Measurements from ENCODE around the gene CCDC97. TPM values are rescaled to one million over a fixed set of nuclear protein-coding genes. Genes with fewer than 3 reads are reported as not detected.

Gene CCDC97
- polyA plus RNA-seq, 1 donor from 2014 or later = 4.9 TPM

DNA sequence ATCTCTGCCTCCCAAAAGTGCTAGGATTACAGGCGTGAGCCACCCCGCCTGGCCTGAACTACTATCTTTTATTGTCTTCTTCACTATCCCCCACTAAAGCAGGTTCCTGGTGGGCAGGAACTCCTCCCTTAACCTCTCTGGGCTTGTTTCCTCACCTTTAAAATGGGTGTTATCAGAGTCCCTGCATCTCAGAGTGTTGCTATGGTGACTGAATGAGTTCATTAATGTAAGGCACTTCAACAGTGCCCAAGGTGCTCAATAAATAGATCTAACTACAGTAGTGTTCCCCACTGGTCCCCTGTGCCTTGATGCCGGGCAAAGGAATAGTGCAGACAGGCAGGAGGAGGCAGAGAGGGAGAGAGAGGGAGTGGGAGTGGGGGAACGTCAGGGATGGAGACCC lies 20.5 kb downstream of the CCDC97 start:
- Histone ChIP-seq H3K4me3 (ENCODE audit: low read length) (no peak overlapping the region), H3K79me2 (replicated peaks; ENCODE audit: insufficient read depth, low read length) (no peaks in the 10 kb centered on the region), H3K27ac (ENCODE audit: low read length) (no peak overlapping the region), H3F3A (ENCODE audit: insufficient read depth, low read length, poor library complexity, severe bottlenecking) (no peaks in the 10 kb centered on the region), H2AFZ (ENCODE audit: low read depth, low read length) (no peak overlapping the region), H3K9ac (ENCODE audit: low read length) (no peak overlapping the region), H4K20me1 (ENCODE audit: insufficient read depth) (no peaks in the 10 kb centered on the region), H3K36me3 (ENCODE audit: insufficient read depth, low read length) (no peaks in the 10 kb centered on the region), H3K9me3 (ENCODE audit: low read length) (no peaks in the 10 kb centered on the region), H3K27me3 (ENCODE audit: insufficient read depth, low read depth, low read length) (no peaks in the 10 kb centered on the region), H3K9me2 (ENCODE audit: insufficient read depth, low read length) (no peaks in the 10 kb centered on the region), H3K4me2 (ENCODE audit: low read length) (no peak overlapping the region)
- TF ChIP-seq CTCF (IDR thresholded peaks at IDR 0.05; ENCODE audit: poor library complexity, severe bottlenecking) (no peak), MXI1 (conservative IDR thresholded peaks at IDR 0.05; ENCODE audit: poor library complexity, severe bottlenecking) (no peak), SMC3 (conservative IDR thresholded peaks at IDR 0.05; ENCODE audit: poor library complexity) (no peak), POLR2AphosphoS5 (IDR thresholded peaks at IDR 0.05) (no peak), REST (IDR thresholded peaks at IDR 0.05; ENCODE audit: borderline replicate concordance) (no peak)

DNA sequence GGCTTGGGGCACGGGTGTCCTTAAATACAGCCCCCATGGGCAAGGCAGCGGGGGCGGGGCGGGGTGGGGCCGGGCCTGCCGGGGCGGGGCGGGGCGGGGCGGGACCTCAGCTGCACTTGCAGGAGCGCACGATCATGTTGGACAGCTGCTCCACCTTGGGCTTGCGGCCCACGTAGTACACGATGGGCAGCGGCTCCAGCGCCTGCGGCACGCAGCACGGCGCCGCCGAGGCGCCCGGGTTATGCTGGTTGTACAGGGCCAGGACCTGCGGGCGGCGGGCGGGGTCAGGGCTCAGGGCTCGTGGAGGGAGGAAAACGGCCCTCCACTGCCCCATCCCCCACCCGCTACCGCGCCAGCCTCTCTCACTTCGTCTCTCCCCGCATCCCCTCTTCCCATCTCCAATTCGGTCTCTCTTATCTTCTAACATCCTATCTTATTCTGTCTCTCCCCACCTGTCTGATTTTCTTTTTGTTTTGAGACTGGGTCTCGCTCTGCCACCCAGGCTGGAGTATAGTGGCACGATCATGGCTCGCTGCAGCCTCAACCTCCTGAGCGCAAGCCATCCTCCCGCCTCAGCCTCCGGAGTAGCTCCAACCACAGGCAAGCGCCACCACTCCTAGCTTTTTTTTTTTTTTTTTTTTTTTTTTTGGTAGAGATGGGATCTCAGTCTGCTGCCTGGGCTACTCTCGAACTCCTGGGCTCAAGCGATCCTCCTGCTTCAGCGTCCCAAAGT lies 21.1 kb downstream of the CCDC97 start:
- no peaks in the 10 kb centered on the region for H3K36me3 ChIP-seq (ENCODE audit: insufficient read depth, low read length)
- no peaks in the 10 kb centered on the region for H3K27me3 ChIP-seq (ENCODE audit: insufficient read depth, low read depth, low read length)
- no peaks in the 10 kb centered on the region for H3F3A ChIP-seq (ENCODE audit: insufficient read depth, low read length, poor library complexity, severe bottlenecking)
- no peaks in the 10 kb centered on the region for H3K9me2 ChIP-seq (ENCODE audit: insufficient read depth, low read length)
- H3K9me3 ChIP-seq (ENCODE audit: low read length) = no peaks in the 10 kb centered on the region
- H3K27ac ChIP-seq (ENCODE audit: low read length) = no peak overlapping the region
- H4K20me1 ChIP-seq (ENCODE audit: insufficient read depth) = no peaks in the 10 kb centered on the region
- H2AFZ ChIP-seq (ENCODE audit: low read depth, low read length) = no peak overlapping the region
- no peak overlapping the region for H3K4me2 ChIP-seq (ENCODE audit: low read length)
- H3K79me2 ChIP-seq (replicated peaks; ENCODE audit: insufficient read depth, low read length) = no peaks in the 10 kb centered on the region
- H3K9ac ChIP-seq (ENCODE audit: low read length) = no peak overlapping the region
- no peak for TF ChIP-seq EZH2 (IDR thresholded peaks at IDR 0.05; ENCODE audit: borderline replicate concordance, insufficient read depth, low read length, poor library complexity, severe bottlenecking)
- TF ChIP-seq POLR2AphosphoS5 (IDR thresholded peaks at IDR 0.05) = no peak
- TF ChIP-seq MXI1 (conservative IDR thresholded peaks at IDR 0.05; ENCODE audit: poor library complexity, severe bottlenecking) = no peak
- TF ChIP-seq SMC3 (conservative IDR thresholded peaks at IDR 0.05; ENCODE audit: poor library complexity) = no peak
- no peak for TF ChIP-seq CTCF (IDR thresholded peaks at IDR 0.05; ENCODE audit: poor library complexity, severe bottlenecking)
- TF ChIP-seq EP300 (conservative IDR thresholded peaks at IDR 0.05; ENCODE audit: poor library complexity, severe bottlenecking) = no peak
- TF ChIP-seq TAF1 (IDR thresholded peaks at IDR 0.05; ENCODE audit: low read depth) = no peak
- no peak overlapping the region for H3K4me3 ChIP-seq (ENCODE audit: low read length)

Data from neural cell (in vitro differentiated cells).